Mucosa of stomach (tissue), 1 donor: ENCODE measurements around the gene CSTB.

Experiments used
- H3K27me3 ChIP-seq: one replicate; pipeline ENCODE4 v1.7.0; 2013; ENCODE audit warnings: mild to moderate bottlenecking, low read length; ENCODE audit not compliant: control insufficient read depth, insufficient read depth
- H3K36me3 ChIP-seq: one replicate; pipeline ENCODE4 v1.7.0; 2013; ENCODE audit warnings: low read length; ENCODE audit not compliant: control insufficient read depth, insufficient read depth
- H3K4me1 ChIP-seq: one replicate; pipeline ENCODE4 v1.7.0; 2013; ENCODE audit warnings: mild to moderate bottlenecking, low read length; ENCODE audit not compliant: control insufficient read depth, insufficient read depth
- H3K4me3 ChIP-seq: one replicate; pipeline ENCODE4 v1.7.0; 2013; ENCODE audit warnings: low read length
- H3K9ac ChIP-seq: one replicate; pipeline ENCODE4 v1.7.0; 2013; ENCODE audit warnings: mild to moderate bottlenecking, low read length, moderate library complexity
- H3K9me3 ChIP-seq: one replicate; pipeline ENCODE4 v1.7.0; 2013; ENCODE audit warnings: mild to moderate bottlenecking, low read length, moderate library complexity; ENCODE audit not compliant: control insufficient read depth
- donor health status: Pancreatic carcinoma.

Gene CSTB

GRCh38 chr21:43797415-43797814 is 21.3 kb upstream of the CSTB start:
- H3K4me3 ChIP-seq, result no peak overlapping the region
- no peaks in the 10 kb centered on the region for H3K9me3 ChIP-seq
- H3K36me3 ChIP-seq, result peaks cover 19% of the 10 kb centered on the region

GRCh38 chr21:43794857-43795256 is 18.7 kb upstream of the CSTB start:
- H3K27me3 ChIP-seq, result no peaks in the 10 kb centered on the region
- no peak overlapping the region for H3K4me3 ChIP-seq
- no peak overlapping the region for H3K9ac ChIP-seq
- H3K36me3 ChIP-seq, result peaks cover 23% of the 10 kb centered on the region
- H3K4me1 ChIP-seq, result peaks cover 11% of the 10 kb centered on the region
- no peaks in the 10 kb centered on the region for H3K9me3 ChIP-seq

More at GRCh38 chr21:43797415-43797814, 21.3 kb upstream of the CSTB start:
- H3K27me3 ChIP-seq, result no peaks in the 10 kb centered on the region
- no peaks in the 10 kb centered on the region for H3K4me1 ChIP-seq
- no peak overlapping the region for H3K9ac ChIP-seq

GRCh38 chr21:43794311-43794710 is 18.2 kb upstream of the CSTB start:
- no peaks in the 10 kb centered on the region for H3K9me3 ChIP-seq
- H3K9ac ChIP-seq, result no peak overlapping the region
- H3K4me3 ChIP-seq, result no peak overlapping the region
- H3K4me1 ChIP-seq, result peaks cover 11% of the 10 kb centered on the region
- no peaks in the 10 kb centered on the region for H3K27me3 ChIP-seq
- H3K36me3 ChIP-seq, result peaks cover 23% of the 10 kb centered on the region

- no peaks in the 10 kb centered on the region for H3K27me3 ChIP-seq
- no peak overlapping the region for H3K4me3 ChIP-seq
- peaks cover 11% of the 10 kb centered on the region for H3K4me1 ChIP-seq
- H3K36me3 ChIP-seq, result peaks cover 23% of the 10 kb centered on the region
- H3K9me3 ChIP-seq, result no peaks in the 10 kb centered on the region
- H3K9ac ChIP-seq, result no peak overlapping the region
Measured at GRCh38 chr21:43793243-43793642, 17.1 kb upstream of the CSTB start.

GRCh38 chr21:43792406-43792805 is 16.3 kb upstream of the CSTB start:
- no peak overlapping the region for H3K4me3 ChIP-seq
- H3K9ac ChIP-seq, result no peak overlapping the region
- no peaks in the 10 kb centered on the region for H3K27me3 ChIP-seq
- no peaks in the 10 kb centered on the region for H3K9me3 ChIP-seq
- peaks cover 23% of the 10 kb centered on the region for H3K36me3 ChIP-seq
- peaks cover 11% of the 10 kb centered on the region for H3K4me1 ChIP-seq

GRCh38 chr21:43790010-43790524 is 14.0 kb upstream of the CSTB start:
- H3K9ac ChIP-seq, result peak overlapping the region; percentile 69
- peaks cover 17% of the 10 kb centered on the region for H3K36me3 ChIP-seq
- H3K9me3 ChIP-seq, result no peaks in the 10 kb centered on the region
- H3K4me3 ChIP-seq, result peak overlapping the region; percentile 27
- H3K27me3 ChIP-seq, result no peaks in the 10 kb centered on the region
- H3K4me1 ChIP-seq, result peaks cover 11% of the 10 kb centered on the region

DNA sequence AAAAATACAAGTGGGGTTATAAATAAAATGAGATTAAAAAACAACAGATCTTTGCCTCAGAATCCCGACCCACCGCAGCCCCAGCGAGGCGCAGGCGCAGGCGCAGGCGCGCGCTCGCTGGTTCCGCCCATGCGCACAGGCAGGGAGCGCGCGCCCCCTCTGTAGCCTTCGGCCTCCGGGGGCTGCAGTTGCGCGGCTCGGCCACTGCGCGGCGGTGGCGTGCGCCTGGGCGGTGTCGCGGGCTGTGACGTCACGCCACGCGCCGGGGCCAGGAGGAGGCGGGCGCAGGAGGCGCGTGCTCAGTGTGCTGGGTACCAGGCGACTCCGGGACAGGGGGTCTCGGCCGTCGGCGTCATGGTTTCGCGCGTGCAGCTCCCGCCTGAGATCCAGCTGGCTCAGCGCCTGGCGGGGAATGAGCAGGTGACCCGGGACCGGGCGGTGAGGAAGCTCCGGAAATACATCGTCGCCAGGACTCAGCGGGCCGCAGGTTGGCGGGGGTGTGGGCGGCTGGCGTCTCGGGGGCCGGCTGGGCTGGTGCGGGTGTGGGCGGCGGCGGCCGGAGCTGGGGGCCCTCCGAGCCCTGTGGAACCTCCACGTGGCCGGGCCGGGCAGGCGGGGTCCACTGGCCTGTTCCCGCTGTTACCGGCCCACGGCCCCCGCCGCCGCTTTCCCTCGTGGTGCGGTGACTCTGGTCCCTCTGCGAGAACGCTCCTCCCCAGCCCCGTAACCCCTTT is 13.3 kb upstream of the CSTB start, which contains the start of gene RRP1:
RRP1 (plus strand) TSS at position 302 of the 734 bp plus-strand sequence; CDS start at position 355, 53 bp downstream.
- Histone ChIP-seq H3K9ac (peak within 1 kb of the TSS; percentile 69), H3K9me3 (no peaks in the 10 kb centered on the region), H3K4me3 (peak within 1 kb of the TSS; percentile 36), H3K36me3 (peaks cover 17% of the 10 kb centered on the region), H3K27me3 (no peaks in the 10 kb centered on the region), H3K4me1 (peaks cover 11% of the 10 kb centered on the region)

GRCh38 chr21:43786807-43787440 is 10.8 kb upstream of the CSTB start:
- Histone ChIP-seq H3K9ac (no peak overlapping the region), H3K36me3 (no peaks in the 10 kb centered on the region), H3K4me3 (no peak overlapping the region), H3K4me1 (peaks cover 11% of the 10 kb centered on the region), H3K27me3 (no peaks in the 10 kb centered on the region), H3K9me3 (no peaks in the 10 kb centered on the region)

DNA sequence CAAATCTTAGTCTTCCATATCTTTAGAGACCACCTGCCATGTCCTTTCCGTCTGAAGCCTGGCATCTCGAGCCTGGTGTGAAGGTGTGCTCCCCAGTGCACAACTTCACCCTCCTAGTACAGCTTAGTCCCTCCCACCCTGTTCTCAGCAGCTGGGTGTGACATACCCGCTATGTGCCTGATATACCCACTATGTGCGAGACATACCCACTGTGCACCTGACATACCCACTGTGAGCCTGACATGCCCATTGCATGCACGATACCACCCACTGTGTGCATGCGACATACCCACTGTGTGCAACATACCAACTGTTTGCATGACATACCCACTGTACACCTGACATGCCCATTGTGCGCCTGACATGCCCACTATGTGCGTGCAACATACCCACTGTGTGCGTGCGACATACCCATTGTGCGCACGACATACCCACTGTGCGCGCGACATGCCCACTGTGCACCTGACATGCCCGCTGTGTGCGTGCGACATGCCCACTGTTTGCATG is 10.2 kb upstream of the CSTB start:
- peaks cover 11% of the 10 kb centered on the region for H3K4me1 ChIP-seq
- no peaks in the 10 kb centered on the region for H3K36me3 ChIP-seq
- no peaks in the 10 kb centered on the region for H3K27me3 ChIP-seq
- no peak overlapping the region for H3K4me3 ChIP-seq
- no peak overlapping the region for H3K9ac ChIP-seq
- H3K9me3 ChIP-seq, result no peaks in the 10 kb centered on the region

DNA sequence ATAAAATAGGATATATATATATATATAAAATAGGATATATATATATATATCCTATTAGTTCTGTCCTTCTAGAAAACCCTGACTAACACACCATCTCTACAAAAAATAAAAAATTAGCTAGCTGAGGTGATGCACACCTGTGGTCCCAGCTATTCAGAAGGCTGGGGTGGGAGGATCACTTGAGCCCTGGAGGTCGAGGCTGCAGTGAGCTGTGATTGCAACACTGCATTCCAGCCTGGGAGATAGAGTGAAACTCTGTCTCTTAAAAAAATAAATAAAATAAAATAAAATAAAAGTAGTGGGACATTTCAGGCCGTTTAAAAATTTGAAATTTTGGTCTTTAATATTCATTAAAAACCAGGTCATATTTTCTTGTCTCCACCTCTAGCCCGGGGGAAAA is 9.0 kb upstream of the CSTB start:
- Histone ChIP-seq H3K9me3 (no peaks in the 10 kb centered on the region), H3K4me3 (no peak overlapping the region), H3K9ac (no peak overlapping the region), H3K4me1 (peaks cover 3% of the 10 kb centered on the region), H3K27me3 (no peaks in the 10 kb centered on the region), H3K36me3 (no peaks in the 10 kb centered on the region)

DNA sequence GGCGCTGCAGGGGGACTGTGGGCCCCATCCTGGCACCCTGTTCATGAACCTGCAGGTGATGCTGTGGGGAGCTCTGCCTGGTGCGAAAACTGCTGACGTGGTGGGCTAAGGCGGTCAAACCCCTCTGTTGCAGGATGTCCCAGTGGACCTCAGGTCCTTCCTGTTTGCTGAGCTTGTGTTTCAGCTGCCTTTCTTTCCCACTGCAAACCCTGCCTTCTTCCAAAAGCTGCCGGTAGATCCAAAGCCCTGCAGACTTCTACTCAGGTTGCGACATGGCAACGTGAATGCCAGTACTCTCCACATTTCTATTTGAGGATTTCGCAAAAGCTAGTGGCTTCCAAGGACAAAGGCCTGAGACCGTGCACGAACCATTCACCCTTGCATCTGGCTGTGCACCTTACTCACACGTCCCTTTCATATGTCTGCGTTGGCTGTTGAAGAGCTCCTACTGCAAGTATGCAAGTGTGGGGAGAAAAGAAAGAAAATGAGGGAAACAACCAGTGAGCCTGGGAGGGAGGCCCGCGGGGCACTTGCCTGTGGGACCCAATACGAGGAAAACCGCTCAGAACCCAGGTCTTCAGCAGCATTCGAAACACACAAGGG is 7.1 kb upstream of the CSTB start:
- Histone ChIP-seq H3K36me3 (no peaks in the 10 kb centered on the region), H3K27me3 (no peaks in the 10 kb centered on the region), H3K9ac (no peak overlapping the region), H3K4me1 (no peaks in the 10 kb centered on the region), H3K4me3 (no peak overlapping the region), H3K9me3 (no peaks in the 10 kb centered on the region)
